Measurements from ENCODE around the gene CDK6.
"Not testable (repeated sequence)": the region's sequence is repeated elsewhere in the genome, so short reads cannot be mapped to it uniquely, and the experiment has no call there.

CDK6 gene

GRCh38 chr7:92761391-92762097 is 74.8 kb downstream of the CDK6 start:
- DNase-seq (ENCODE audit: low read depth) = no peak

DNA sequence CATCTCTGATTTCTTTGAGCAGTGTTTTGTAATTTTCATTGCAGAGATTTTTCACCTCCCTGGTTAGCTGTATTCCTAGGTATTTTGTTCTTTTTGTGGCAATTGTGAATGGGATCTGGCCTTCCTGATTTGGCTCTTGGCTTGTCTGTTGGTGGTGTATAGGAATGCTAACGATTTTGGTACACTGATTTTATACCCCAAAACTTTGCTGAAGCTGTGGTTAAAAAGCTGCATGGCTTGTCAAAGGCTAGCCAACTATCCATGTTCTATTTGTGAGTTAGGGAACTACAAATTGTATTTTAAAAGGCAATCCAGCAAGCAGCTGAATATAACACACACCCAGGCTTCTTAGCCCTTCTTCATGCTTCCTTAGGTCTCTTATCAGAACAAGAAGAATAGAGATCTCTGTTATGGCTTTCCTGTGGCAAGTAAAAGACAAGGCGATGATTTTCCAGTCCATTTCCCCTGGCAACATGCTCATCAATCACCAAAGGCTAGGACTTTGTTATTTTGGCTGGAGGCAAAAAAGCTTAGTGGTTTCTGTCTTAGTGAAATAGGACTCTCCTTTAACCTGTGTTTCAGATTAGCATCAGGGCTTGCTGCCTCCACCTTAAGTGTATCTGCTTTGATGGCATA is 77.5 kb downstream of the CDK6 start:
- no peak for DNase-seq (ENCODE audit: low read depth)

DNA sequence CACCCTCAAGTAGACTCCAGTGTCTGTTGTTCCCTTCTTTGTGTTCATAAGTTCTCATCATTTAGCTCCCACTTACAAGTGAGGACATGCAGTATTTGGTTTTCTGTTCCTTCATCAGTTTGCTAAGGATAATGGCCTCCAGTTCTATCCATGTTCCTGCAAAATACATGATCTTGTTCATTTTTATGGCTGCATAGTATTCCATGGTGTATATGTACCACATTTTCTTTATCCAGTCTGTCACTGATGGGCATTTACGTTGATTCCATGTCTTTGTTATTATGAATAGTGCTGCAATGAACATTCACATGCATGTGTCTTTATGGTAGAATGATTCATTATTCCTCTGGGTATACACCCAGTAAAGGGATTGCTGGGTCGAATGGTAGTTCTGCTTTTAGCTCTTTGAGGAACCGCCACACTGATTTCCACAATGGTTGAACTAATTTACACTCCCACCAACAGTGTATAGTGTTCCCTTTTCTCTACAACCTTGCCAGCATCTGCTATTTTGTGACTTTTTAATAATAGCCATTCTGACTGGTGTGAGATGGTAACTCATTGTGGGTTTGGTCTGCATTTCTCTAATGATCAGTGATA is 79.0 kb downstream of the CDK6 start:
- DNase-seq (ENCODE audit: low read depth) = not testable (repeated sequence)

GRCh38 chr7:92755680-92756079 is 80.7 kb downstream of the CDK6 start:
- DNase-seq (ENCODE audit: low read depth) = no peak

GRCh38 chr7:92754919-92755581 is 81.3 kb downstream of the CDK6 start:
- no peak for DNase-seq (ENCODE audit: low read depth)

DNA sequence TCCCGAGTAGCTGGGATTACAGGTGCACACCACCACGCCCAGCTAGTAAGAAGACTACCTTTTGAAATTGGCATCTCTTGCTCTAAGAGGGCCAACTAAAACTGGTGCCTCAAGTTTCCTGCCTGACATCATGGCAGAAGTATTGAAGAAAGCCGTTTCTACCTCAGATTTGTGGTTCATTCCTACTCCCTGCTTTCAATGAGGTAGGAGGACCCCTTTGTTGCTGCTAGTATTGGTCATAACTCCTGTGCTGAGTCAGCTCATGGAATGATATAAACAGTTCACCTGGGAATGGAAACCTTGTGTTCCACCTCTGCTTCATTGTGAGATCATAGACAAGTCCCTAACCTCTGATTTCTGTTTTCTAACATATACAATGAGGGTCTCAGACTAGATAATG is 82.8 kb downstream of the CDK6 start:
- no peak for DNase-seq (ENCODE audit: low read depth)

DNA sequence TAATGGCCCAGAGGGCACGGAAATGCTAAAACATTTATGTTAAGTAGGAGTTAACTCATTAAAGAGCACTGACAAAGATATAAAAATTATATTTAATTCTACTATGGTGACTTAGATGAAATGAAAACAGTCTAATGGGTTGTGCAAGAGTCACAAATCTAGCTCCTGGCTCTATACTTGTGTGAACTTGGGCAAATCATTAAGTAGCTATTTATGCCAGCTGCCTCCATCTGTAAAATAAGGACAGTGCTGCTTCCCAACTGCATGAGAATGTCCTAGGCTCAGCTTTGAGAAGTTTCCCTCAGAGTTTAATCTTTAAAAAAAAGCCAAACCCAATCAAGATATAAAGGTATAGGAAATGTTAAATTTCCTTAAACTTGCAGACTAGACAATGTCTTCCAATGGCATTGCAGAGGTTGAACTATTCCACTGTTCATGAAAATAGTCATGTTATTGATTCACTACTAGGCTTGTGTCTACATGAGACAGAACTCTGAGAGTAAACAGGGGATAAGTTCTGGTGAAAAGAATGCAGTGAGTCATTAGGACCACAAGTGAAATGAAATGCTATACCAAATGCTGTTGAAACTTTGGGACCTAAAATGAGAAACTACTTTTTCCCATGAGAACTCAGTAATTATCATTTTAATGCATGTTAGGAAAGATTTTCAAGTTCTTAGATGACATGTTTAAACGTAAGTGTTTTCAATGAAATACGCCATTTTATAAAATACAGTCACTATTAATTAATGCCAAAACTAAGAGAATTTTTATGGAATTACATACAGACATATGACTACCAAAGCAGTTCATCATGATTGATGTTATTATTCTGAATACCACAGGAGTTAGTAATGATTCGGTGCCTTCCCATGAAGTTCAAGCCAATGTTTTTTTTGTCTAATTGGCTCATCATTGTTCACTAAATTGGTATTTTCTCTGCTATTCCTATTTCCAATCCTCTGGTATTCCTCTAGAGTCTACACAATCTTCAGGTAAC is 84.2 kb downstream of the CDK6 start:
- no peak for DNase-seq (ENCODE audit: low read depth)

DNA sequence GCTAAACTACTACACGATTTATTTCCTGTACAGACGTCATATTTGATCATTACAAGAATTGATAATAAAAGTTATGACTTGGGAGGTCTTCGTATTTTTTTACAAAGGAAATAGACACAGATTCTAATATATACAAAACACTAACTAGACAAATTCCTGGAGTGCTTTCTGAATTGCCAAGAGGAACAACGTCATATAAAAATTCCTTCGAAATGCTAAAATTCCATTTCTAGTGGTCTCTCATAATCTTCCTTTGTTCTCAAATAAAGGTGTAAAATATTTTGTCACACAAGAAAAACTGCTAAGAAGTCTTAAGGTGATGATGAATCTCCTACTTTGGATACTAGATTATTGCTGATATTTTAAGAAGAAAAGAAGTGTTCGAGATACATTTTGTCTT is 85.4 kb downstream of the CDK6 start:
- DNase-seq (ENCODE audit: low read depth) = no peak

GRCh38 chr7:92750447-92750839 is 85.9 kb downstream of the CDK6 start:
- no peak for DNase-seq (ENCODE audit: low read depth)

DNA sequence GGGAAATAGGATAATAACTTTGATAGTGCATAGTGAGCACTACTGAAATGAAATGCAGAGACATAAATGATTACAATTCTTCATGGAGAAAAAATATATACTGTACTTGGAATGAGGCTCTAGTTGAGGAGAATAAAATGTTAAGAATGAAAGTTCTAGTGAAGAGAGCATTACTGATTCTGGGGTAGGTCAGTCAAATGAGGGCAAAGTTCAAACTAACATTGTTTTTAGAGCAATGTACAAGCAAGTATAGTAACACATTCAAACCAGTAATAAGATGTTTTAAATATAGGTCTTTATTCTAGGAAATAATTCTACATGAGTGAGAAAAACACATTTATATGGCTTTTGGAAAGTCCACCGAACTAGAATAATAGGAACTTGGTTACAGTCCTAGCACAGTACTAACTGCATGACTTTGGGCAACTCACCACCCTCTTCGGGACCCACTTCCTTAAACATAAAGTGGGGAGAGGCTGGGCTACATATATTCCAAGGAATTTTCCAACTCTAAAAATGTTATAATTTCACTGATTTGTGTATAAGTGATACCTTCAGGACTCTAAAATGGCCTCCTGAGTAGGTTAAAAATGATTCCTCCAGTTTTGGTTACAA is 86.4 kb downstream of the CDK6 start:
- DNase-seq (ENCODE audit: low read depth) = no peak

DNA sequence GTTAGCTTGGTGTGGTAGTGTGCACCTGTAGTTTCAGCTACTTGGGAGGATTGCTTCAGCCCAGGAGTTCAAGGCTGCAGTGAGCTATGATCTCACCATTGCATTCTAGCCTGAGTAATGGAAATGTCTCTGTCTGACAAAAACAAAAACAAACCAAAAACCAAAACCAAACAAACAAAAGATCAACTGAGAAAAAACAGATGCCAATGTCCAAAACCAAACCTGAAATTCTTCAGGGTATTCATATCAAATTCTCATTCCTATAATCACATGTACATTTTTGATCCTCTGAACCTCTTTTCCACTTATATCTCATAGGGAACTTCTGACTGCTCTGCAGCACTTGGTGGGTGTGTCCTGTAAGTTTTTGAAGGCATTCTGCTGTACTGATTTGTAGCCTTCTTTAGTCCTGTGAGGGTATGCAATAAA is 87.0 kb downstream of the CDK6 start:
- DNase-seq (ENCODE audit: low read depth) = no peak

DNA sequence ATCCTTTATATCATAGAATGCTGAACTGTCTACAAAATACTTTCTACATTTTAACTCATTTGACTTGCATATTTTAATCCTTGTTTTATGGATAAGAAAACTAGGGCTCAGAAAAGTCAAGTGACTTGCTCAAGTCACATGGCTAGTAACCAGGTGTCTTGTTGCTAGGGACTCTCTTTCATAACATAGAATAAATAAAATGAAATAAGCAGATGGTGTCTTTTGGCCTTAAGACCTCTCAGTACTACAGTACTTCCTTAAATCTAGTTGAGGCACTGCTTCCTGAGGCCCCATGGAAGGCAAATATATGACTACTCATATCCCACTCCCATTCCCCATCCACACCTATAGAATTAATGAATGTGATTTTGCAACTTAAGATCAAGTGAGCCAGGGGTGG is 87.9 kb downstream of the CDK6 start:
- DNase-seq (ENCODE audit: low read depth) = no peak

DNA sequence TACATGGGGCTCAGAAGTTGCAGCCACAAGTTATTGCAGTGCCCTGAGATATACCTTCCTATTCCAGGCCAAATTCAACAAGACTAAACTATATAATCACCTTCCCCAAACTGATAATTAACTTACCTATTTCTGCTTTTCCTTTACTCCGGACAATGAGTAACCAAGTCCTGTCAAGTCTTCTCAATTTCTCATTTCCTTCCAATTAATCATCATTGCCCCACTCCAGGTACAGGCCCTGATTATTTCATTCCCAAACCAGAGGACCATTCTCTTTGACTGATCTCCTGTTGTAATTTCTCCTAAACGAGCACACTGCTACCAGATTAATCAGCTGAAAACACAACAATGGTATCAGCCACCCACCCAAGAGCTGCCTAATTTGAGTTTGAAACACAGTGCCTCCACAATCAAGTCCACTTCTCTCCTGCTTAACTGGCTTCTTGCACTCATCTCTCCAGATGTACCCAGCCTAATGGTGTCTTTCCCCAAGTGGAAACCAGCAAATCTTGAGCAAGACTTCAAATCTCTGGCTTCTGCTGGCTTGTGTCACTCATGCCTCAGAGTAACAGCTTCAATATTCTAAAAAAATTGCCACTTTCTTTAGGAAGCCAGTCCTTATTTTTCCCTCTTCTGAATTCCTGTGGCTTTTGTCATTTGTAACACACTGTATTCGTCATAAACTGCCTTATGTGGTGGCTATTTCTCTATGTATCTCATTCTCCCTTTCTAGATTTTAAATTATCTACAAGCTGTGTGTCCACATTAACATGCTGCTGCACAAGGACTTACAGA is 89.1 kb downstream of the CDK6 start:
- DNase-seq (ENCODE audit: low read depth) = no peak

DNA sequence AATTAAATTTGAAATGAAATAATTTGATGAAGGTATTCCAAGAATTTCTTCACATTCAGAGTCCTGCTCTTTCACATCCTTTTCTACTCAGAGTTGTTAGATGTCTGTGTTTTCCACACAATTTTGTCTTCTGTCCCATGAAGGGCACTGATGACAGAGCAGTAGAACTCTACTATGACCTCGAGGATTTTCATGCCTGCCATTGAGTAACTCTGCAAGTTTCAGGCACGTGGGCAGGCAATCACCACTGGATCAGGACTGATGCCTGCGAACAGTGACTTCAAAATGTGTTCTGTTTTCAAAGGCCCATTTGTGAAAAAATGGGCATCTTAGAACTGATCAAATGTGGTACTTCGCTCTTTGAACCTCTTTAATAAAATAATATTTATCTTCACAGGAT is 91.1 kb downstream of the CDK6 start:
- no peak for DNase-seq (ENCODE audit: low read depth)

DNA sequence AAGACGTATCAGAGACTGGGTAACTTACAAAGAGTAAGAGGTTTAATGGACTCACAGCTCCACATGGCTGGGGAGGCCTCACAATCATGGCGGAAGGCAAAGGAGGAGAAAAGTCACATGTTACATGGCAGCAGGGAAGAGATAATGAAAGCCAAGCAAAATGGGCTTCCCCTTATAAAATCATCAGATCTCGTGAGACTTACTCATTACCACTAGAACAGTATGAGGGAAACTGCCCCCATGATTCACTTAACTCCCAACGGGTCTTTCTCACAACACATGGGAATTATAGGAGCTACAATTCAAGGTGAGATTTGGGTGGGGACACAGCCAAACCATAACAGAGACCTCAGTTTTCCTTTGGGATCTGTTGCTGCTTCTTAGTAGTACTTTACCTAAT is 92.2 kb downstream of the CDK6 start:
- not testable (repeated sequence) for DNase-seq (ENCODE audit: low read depth)

DNA sequence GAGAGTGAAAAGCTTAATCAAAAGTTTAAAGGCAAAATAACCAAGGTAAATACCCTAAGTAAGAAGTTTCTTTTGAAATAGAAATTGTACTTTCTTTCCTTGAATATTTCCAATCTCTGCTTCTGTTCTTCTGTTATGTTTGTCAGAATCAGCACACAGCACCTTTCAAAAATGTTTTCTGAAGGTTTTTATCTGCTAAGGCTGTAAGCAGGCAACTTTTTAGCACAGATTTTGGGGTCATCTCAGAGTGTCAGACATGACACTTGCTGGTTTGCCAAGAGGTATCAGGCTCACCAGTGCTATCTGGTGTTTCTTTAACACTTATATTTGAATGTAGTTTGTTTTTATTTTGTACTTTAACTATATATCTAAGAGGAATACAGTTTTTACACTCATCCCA is 94.2 kb downstream of the CDK6 start:
- no peak for DNase-seq (ENCODE audit: low read depth)

GRCh38 chr7:92740700-92741126 is 95.7 kb downstream of the CDK6 start:
- no peak for DNase-seq (ENCODE audit: low read depth)

GRCh38 chr7:92740134-92740533 is 96.2 kb downstream of the CDK6 start:
- no peak for DNase-seq (ENCODE audit: low read depth)

- no peak for DNase-seq (ENCODE audit: low read depth)
Measured at GRCh38 chr7:92739091-92739490, 97.3 kb downstream of the CDK6 start.

- no peak for DNase-seq (ENCODE audit: low read depth)
Measured at GRCh38 chr7:92737706-92738105, 98.7 kb downstream of the CDK6 start.

All from stimulated activated CD8-positive, alpha-beta memory T cell treated with anti-CD3 and anti-CD28 coated beads, Interleukin-12 subunit alpha, Interleukin-12 subunit beta, amount 100 ng/mL, for 1 hour (primary cell).